Measurements from ENCODE around the gene EPHB1.

- TF ChIP-seq GATA3 (IDR thresholded peaks at IDR 0.05; ENCODE audit: low read depth, low read length) (no peak), GATA2 (IDR thresholded peaks at IDR 0.05; ENCODE audit: low read depth, low read length) (no peak)
Observed at GRCh38 chr3:134991472-134992010, 196.5 kb downstream of the EPHB1 start.

All from SH-SY5Y (cell line).